Panc1 (cell line): ENCODE data around the gene LSS.
"Not testable (repeated sequence)": the region's sequence is repeated elsewhere in the genome, so short reads cannot be mapped to it uniquely, and the experiment has no call there.

Experiments used
- CTCF ChIP-seq: fragments of 450-650 bp; IDR thresholded peaks from 2 replicates; pipeline ENCODE4 v1.5.1; 2017; ENCODE audit warnings: mild to moderate bottlenecking
- POLR2AphosphoS5 ChIP-seq: IDR thresholded peaks from 2 replicates; pipeline ENCODE4 v1.6.1; 2012; ENCODE audit warnings: mild to moderate bottlenecking, low read depth, low read length, moderate library complexity
- REST ChIP-seq, 2 experiments: IDR thresholded peaks; 2 replicates each; pipeline ENCODE4 v1.6.1; 2011 to 2012; ENCODE audit warnings: low read depth in 2 of 2, control low read depth in 1 of 2, low read length in 1 of 2, mild to moderate bottlenecking in 1 of 2, moderate library complexity in 1 of 2; ENCODE audit not compliant: insufficient read depth in 1 of 2
- TCF7L2 ChIP-seq: IDR thresholded peaks from 2 replicates; pipeline ENCODE4 v1.6.1; 2011; ENCODE audit warnings: mild to moderate bottlenecking, low read depth, low read length, inconsistent platforms

DNA sequence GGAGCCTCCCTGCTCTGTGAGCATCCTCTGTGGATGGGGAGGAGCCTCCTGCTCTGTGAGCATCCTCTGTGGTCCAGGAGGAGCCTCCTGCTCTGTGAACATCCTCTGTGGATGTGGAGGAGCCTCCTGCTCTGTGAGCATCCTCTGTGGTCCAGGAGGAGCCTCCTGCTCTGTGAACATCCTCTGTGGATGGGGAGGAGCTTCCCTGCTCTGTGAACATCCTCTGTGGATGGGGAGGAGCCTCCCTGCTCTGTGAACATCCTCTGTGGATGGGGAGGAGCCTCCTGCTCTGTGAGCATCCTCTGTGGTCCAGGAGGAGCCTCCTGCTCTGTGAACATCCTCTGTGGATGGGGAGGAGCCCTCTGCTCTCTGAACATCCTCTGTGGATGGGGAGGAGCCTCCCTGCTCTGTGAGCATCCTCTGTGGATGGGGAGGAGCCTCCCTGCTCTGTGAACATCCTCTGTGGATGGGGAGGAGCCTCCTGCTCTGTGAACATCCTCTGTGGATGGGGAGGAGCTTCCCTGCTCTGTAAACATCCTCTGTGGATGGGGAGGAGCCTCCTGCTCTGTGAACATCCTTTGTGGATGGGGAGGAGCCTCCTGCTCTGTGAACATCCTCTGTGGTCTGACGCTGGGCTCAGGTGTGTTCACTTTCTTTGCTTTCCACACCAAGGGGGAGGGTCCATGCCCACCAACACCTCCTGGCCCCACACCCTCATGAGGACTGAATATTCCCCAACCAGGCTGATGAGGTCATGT is 58.0 kb downstream of the LSS start:
- not testable (repeated sequence) for TF ChIP-seq POLR2AphosphoS5; CTCF; REST (IDR thresholded peaks at IDR 0.05; ENCODE audit: insufficient read depth in 1 of 2, low read depth in 2 of 2, low read length in 1 of 2); TCF7L2
